ENCODE results near the gene SLC30A7.

DNA sequence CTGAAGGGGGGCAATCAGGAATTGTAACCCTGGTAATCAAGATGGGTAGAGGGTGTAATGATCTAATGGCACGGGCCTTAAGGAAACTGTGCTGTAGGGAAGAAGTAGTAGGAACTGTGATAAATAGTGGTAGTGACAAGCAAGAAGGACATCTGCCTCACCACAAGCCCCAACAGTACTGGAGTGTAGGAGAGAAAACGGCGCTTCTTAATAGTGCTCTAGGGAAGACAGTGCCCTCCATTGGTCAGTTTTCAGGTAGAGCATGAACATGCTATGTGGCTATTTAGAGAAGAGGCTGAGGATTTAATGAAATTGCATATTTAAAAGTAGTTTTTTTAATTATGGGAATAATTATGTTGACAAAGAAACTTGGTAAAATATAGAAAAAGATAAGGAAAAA, 32.2 kb downstream of the SLC30A7 start:
- no peak for TF ChIP-seq NFE2L1 (CRISPR knock-in tag; IDR thresholded peaks at IDR 0.05; ENCODE audit: borderline replicate concordance)
- TF ChIP-seq SOX6 (IDR thresholded peaks at IDR 0.05), result no peak
- TF ChIP-seq SOX6 (CRISPR knock-in tag; IDR thresholded peaks at IDR 0.05), result no peak
- TF ChIP-seq CTCF (CRISPR knock-in tag; IDR thresholded peaks at IDR 0.05), result no peak
- no peak for TF ChIP-seq KDM3A (CRISPR knock-in tag; IDR thresholded peaks at IDR 0.05; ENCODE audit: low read depth)
- TF ChIP-seq JUND (CRISPR knock-in tag; IDR thresholded peaks at IDR 0.05), result no peak
